Glomerular visceral epithelial cell (primary cell): ENCODE measurements around the gene CHD2.
"Not testable (repeated sequence)": the region's sequence is repeated elsewhere in the genome, so short reads cannot be mapped to it uniquely, and the experiment has no call there.

ENCODE experiments used
- DNase-seq: peaks from one replicate; pipeline ENCODE4 v3.0.0-alpha.2; 2016; ENCODE audit errors: extremely low spot score

CHD2 gene

DNA sequence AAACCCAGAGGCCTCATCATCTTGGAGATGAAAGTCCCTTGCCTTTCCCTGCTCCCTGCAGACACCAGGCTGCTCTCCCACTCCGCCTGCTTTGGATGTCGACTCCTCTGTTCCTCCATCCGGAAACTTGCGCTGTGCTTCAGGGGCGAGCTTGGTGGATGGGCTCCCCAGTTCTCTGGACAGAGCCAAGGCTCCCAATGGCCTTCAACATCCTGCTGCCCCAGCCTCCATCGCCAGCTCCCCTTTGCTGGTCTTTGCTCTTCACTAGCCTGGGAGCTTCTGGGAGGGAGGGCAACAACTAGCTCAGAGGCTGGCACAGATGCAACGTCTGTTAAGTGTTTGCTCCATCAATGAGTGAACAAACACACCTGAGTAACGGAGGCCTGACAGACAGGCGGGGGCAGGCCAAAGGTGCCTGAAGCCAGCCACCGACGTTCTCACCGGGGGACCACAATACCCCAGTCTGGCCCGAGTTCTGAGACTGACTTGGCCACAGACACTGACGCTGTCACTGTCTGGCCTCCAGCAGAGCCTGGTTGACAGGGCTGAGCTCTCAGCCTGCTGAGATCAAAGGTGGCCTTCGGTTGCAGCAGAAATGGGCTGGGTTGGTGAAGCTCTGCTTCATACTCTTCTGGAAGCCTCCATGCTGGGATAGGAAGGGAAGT lies 149.9 kb downstream of the CHD2 start:
- DNase-seq: no peak

GRCh38 chr15:93050648-93051047 lies 150.5 kb downstream of the CHD2 start:
- DNase-seq: no peak

GRCh38 chr15:93051236-93052089 lies 151.3 kb downstream of the CHD2 start:
- DNase-seq: no peak

DNA sequence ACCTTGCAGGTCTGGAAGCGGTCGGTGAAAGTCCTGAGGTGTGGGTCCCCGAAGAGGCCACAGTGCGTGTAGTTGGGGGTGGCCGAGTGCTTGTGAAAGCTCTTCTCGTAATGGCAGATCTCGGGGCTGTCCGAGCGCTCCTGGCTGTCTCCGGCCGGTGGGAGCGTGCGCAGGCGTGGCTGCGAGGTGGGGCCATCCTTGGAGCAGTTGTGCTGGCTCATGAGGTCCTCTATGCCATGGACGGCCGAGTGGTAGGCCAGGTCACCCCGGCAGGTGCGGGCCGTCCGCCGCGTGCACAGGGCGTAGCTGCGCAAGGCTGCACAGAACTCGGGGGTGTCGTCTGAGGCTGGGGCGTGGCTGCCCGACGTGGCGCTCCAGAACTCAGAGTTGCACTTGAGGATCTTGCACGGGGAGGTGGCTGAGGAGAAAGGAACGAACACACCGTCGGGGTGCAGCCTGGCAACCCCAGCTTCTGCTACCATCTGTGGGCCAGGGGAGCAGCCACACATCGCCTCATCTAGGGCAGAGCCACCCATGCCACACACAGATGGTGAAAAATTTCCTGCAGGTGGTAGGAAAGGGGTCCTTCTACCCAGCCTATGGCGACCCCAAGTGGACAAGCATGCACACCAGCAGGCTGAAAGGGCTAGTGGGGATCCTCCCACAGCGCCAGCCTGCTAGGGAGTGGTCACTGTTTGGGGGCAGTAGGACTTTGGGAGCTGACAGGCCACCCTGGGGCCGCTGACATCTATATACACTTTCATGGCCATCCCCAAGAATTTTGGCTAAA lies 152.2 kb downstream of the CHD2 start:
- DNase-seq: no peak

DNA sequence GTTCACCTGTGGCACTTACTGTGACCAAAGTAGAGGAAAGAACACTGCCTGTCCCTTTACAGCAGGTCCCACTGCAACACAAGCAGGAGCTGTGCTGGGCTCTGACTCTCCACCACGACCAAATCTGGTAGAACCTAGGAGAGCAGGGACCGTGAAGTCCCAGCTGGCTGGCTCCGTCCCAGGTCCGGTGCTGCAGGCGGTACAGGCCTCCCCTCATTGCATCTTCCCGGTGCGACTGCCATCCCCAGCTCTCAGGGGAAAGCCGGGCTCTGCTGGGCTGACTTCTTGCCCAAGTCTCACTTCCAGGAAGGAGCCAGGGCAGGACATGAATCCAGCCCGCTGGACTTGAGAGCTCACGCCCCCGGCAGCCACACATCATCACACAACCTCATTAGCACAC lies 155.1 kb downstream of the CHD2 start:
- no peak for DNase-seq

DNA sequence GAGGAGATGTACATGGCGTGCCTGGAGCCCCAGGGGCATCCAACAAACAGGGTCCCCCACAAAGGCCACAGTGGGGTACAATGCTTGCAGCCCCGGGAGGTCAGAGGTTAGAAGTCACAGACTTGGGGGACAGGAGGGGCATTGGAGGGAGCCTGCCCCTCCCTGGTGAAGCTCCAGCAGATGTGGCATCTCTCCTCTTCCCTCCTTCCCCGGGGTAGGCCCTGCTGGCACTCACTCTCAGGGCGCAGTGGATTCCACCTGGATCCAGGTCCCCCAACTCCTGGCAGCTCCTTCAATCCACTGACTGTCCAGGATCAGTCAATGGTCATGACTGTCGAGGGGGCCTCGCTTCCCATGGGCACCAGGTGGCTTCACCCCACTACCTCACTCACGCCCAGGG lies 156.7 kb downstream of the CHD2 start:
- DNase-seq: no peak

GRCh38 chr15:93057618-93058017 lies 157.5 kb downstream of the CHD2 start:
- DNase-seq: no peak

- no peak for DNase-seq
Measured at GRCh38 chr15:93058128-93058527, 158.0 kb downstream of the CHD2 start.

- DNase-seq: no peak
Measured at GRCh38 chr15:93058904-93059427, 158.8 kb downstream of the CHD2 start.

- no peak for DNase-seq
Measured at GRCh38 chr15:93059442-93059841, 159.3 kb downstream of the CHD2 start.

DNA sequence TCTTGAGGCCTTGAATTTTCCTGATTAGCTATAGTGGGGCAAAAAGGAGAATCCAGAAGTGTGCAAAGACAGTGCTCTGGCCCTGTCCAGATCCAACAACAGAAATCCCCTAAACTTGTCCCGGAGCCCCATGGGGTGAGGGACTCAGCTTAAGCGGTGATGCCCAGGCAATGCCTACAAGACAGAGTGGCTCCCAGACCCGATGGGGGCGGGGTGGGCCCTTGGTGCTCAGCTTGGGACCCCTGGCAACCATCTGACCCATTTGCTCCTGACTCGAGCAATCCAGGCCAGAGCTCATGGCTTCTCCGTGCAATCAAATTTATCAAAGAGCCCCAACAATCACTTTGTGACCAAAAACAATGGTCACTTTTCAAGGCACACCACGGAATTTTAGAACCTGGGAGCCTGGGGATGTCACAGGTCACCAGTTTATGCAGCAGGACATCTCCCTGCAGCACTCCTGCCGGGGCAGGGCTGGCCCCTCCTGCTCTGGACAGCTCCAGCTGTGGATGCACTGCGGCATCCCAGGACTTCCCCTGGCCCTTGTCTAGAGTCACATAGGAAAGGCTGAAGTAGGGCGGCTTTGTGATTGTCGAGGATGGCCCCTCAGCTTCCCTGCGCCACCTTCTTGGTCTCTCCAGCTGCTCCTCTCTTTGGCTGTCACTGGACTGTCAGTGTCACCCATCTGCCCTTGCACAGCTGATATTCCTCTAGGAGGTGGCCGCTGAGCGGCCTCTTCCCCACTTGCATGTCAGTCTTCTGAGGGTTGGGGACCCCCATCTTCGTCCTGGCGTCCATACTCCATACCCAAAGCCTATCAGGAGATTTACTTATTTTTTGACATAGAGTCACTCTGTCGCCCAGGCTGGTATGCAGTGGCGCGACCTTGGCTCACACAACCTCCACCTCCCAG lies 160.5 kb downstream of the CHD2 start:
- DNase-seq: no peak

DNA sequence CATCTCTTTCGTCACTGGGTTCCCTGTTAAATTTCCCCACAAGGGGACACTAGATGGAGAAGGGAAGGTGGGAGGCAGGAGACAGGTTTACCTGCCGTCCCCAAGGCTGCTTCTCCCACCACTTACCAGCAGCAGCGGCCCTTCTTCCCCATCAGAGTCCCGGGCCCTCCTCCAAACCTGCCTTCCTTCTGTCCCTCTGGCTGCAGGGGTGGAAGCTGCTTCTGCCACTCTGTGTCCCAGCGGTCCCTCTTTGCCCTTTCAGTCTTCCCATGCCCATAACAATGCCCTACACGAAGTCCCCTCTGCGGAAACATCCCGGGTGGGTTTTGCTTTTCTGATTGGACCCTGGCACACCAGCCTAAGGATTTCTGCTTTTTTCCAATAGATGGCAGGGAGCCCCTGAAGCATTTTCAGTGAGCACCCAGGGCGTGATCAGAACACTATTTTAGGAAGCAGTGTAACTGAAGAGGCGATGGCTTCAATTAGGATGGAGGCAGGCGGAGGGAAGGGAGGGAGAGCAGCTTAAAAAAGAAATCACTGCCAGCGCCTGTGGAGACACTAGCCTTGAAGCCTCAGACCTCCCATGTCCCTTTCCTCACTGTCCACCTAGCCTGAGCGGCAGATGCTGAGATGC lies 162.6 kb downstream of the CHD2 start:
- not testable (repeated sequence) for DNase-seq

- no peak for DNase-seq
Measured at GRCh38 chr15:93063262-93063671, 163.1 kb downstream of the CHD2 start.

- DNase-seq: no peak
Measured at GRCh38 chr15:93063796-93064690, 163.9 kb downstream of the CHD2 start.

- no peak for DNase-seq
Measured at GRCh38 chr15:93065641-93066045, 165.5 kb downstream of the CHD2 start.

- no peak for DNase-seq
Measured at GRCh38 chr15:93066224-93066681, 166.1 kb downstream of the CHD2 start.

GRCh38 chr15:93066834-93067648 lies 166.9 kb downstream of the CHD2 start:
- DNase-seq: no peak

DNA sequence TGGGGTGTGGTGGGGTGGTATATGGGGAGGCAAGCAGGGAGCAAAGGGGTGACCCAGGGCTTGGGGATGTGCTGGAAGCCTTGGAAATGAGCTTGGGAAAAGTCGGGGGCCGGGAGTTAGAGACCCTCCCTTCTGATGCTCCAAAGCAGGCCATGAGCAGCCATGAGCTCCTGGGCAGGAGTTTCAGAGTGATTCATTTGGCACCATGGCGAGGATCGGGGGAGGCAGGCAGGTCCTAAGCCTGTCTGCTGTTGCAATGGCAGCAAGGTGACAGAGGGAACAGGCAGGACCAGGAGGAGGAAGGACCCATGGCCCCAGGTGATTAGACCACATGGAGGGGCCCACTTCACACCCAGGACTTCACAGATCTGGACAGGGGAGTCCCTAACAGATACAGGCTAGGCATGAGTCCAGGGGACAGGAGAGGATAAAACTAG lies 167.5 kb downstream of the CHD2 start:
- DNase-seq: no peak
